Type B pancreatic cell (in vitro differentiated cells): ENCODE data around the gene LTBP1. TPM values are rescaled to one million over a fixed set of nuclear protein-coding genes. Genes with fewer than 3 reads are reported as not detected.

Experiments used
- DNase-seq: peaks from one replicate; pipeline ENCODE4 v3.0.0; 2021; ENCODE audit warnings: mixed read lengths; ENCODE audit not compliant: unreplicated experiment; ENCODE audit errors: extremely low spot score
- H3K27ac Mint-ChIP-seq: 2 replicates; pipeline ENCODE4 v1.8.0; 2021; ENCODE audit warnings: mild to moderate bottlenecking, mixed read lengths
- H3K27me3 Mint-ChIP-seq: 2 replicates; pipeline ENCODE4 v1.8.0; 2021; ENCODE audit warnings: mixed read lengths
- H3K36me3 Mint-ChIP-seq: 2 replicates; pipeline ENCODE4 v1.8.0; 2021; ENCODE audit warnings: mixed read lengths
- H3K4me1 Mint-ChIP-seq: one replicate; pipeline ENCODE4 v1.8.0; 2021; ENCODE audit warnings: mixed read lengths; ENCODE audit not compliant: unreplicated experiment
- H3K4me3 Mint-ChIP-seq: 2 replicates; pipeline ENCODE4 v1.8.0; 2021; ENCODE audit warnings: mild to moderate bottlenecking, mixed read lengths
- H3K9me3 Mint-ChIP-seq: 2 replicates; pipeline ENCODE4 v1.8.0; 2021; ENCODE audit warnings: mixed read lengths
- CTCF ChIP-seq: fragments of 200-600 bp; sonication (generic); conservative IDR thresholded peaks from 2 replicates; pipeline ENCODE4 v1.5.0; 2021; ENCODE audit warnings: antibody characterized with exemption, mild to moderate bottlenecking
- total RNA-seq: library from RNA; stranded (reverse); gene quantifications from 2 replicates; pipeline ENCODE4 v1.2.1, GENCODE V29; 2021; ENCODE audit warnings: low replicate concordance

Gene LTBP1
- total RNA-seq, 1 donor from 2014 or later, result 53.3 TPM

DNA sequence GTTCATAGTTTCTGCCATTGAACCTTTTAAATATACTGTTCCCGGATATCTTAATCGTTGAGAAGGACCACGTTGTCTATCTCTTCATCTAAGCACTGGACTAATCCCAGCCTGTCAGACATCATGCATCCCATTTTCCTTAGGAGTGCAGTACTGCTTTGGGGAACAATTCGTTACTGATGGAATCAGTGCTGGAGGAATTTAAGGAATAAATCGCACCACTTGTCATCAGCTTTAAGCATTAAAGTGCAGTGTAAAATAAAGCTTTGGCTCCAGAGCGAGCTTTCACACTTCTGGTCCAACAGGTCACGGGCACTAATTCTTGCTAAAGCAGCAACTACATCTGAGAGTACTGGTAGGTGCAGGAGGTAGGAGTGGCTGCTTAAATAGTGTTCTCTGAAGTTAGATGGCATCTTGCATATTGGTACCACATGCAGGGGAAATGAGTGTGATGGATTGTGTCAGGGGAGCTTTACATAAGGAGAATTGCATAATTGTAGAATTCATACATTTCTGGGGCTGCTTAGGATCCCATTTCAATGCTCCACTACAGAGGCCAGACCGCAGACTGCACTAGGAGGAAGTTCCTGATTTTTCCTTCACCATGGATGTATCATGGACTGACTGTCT, 424.0 kb downstream of the LTBP1 start:
- Mint-ChIP-seq H3K9me3 (no peaks in the 10 kb centered on the region), H3K4me3 (no peak overlapping the region), H3K27me3 (no peaks in the 10 kb centered on the region), H3K4me1 (no peaks in the 10 kb centered on the region), H3K36me3 (peaks cover under 1% of the 10 kb centered on the region), H3K27ac (no peak overlapping the region)
- TF ChIP-seq CTCF, result no peak
- DNase-seq, result no peak

GRCh38 chr2:33371304-33372090, 424.7 kb downstream of the LTBP1 start:
- Mint-ChIP-seq H3K36me3 (no peaks in the 10 kb centered on the region), H3K4me1 (no peaks in the 10 kb centered on the region), H3K27me3 (no peaks in the 10 kb centered on the region), H3K4me3 (no peak overlapping the region), H3K9me3 (no peaks in the 10 kb centered on the region), H3K27ac (no peak overlapping the region)
- DNase-seq, result no peak
- no peak for TF ChIP-seq CTCF

DNA sequence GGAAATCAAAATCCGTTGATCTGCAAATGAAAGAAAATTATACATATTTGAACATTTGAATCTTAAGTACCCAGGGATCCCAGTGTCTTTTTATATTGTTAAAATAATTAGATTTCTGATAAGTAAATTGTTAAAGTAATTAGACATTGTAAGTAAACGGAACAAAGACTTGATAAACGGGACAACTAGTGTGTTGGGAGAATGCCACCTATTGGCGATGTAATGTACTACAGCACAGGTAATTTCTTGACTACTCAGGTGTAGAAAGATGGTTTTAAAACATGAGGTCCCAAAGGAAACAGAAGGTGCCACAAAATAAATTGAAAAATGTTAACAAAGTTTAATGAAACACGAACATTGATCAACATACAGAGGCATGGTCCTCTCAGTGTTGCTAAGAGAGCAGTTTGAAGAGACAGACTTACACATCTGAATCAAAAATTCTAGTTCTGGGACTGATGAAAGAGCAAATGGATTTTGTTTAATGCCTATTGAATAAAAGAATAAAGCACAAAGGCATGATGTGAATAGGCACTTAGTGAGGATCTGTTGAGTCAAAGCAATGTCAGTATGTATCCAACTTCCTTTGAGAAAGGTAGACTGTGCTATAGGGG, 426.3 kb downstream of the LTBP1 start:
- Mint-ChIP-seq H3K36me3 (no peaks in the 10 kb centered on the region), H3K27me3 (no peaks in the 10 kb centered on the region), H3K4me3 (no peak overlapping the region), H3K27ac (no peak overlapping the region), H3K4me1 (no peaks in the 10 kb centered on the region), H3K9me3 (no peaks in the 10 kb centered on the region)
- TF ChIP-seq CTCF, result peak; percentile 86
- no peak for DNase-seq

DNA sequence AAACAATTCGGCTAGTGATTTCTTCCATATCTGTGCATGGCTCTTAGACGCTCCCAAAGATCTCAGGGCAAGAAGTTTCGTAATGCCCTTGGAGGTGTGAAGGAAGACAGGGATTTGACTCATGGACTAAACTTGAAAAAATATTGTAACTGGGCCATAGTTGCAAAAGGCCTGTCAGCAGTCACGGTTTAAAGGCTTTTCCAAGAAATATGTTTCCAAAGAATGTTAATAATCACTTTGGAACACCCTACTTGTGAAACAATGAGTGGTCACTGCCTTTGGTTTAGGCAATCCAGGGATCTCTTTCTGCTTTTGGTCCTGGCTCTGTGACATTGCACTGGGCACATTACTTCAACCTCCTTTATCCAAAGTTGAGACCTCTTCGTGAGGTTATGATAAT, 427.2 kb downstream of the LTBP1 start:
- no peak overlapping the region for H3K27ac Mint-ChIP-seq
- H3K27me3 Mint-ChIP-seq, result no peaks in the 10 kb centered on the region
- no peaks in the 10 kb centered on the region for H3K36me3 Mint-ChIP-seq
- no peak for TF ChIP-seq CTCF
- H3K4me1 Mint-ChIP-seq, result peaks cover 6% of the 10 kb centered on the region
- H3K9me3 Mint-ChIP-seq, result no peaks in the 10 kb centered on the region
- H3K4me3 Mint-ChIP-seq, result no peak overlapping the region
- no peak for DNase-seq

- no peak for TF ChIP-seq CTCF
- no peaks in the 10 kb centered on the region for H3K27me3 Mint-ChIP-seq
- no peak for DNase-seq
- H3K36me3 Mint-ChIP-seq, result no peaks in the 10 kb centered on the region
- H3K4me1 Mint-ChIP-seq, result peaks cover 6% of the 10 kb centered on the region
- H3K4me3 Mint-ChIP-seq, result no peak overlapping the region
- H3K27ac Mint-ChIP-seq, result no peak overlapping the region
- H3K9me3 Mint-ChIP-seq, result no peaks in the 10 kb centered on the region
Observed at GRCh38 chr2:33375054-33375453, 428.3 kb downstream of the LTBP1 start.
